Measurements from ENCODE around the gene UTY. TPM values are rescaled to one million over a fixed set of nuclear protein-coding genes. Genes with fewer than 3 reads are reported as not detected.

UTY gene
- total RNA-seq, 1 experiment from 2014 or later: 5.9 TPM

- Histone ChIP-seq H3K79me2 (ENCODE audit: insufficient read depth, low read length) (no peaks in the 10 kb centered on the region), H3K9me2 (ENCODE audit: insufficient read depth) (no peaks in the 10 kb centered on the region), H3K9me3 (ENCODE audit: control insufficient read depth in 1 of 2, insufficient read depth in 1 of 2, low read depth in 1 of 2, low read length in 2 of 2) (no peaks in the 10 kb centered on the region), H3K27ac (ENCODE audit: low read depth, low read length) (no peak overlapping the region), H4K20me1 (ENCODE audit: insufficient read depth) (no peaks in the 10 kb centered on the region), H3K27me3 (ENCODE audit: insufficient read depth, low read length) (no peaks in the 10 kb centered on the region), H3K4me2 (ENCODE audit: low read length) (no peak overlapping the region), H3K36me3 (ENCODE audit: control insufficient read depth in 1 of 2, insufficient read depth in 2 of 2, low read length in 2 of 2) (no peaks in the 10 kb centered on the region), H3K9ac (ENCODE audit: low read length) (no peak overlapping the region), H3K4me3 (replicated peaks in 1 of 2; ENCODE audit: low read depth in 1 of 2, low read length in 2 of 2) (no peak overlapping the region), H2AFZ (ENCODE audit: low read depth, low read length, poor library complexity, severe bottlenecking) (no peak overlapping the region), H3K4me1 (ENCODE audit: control insufficient read depth in 1 of 2, insufficient read depth in 2 of 2, low read length in 2 of 2) (no peaks in the 10 kb centered on the region)
- ATAC-seq (no peak), DNase-seq (ENCODE audit: low read depth, low spot score) (no peak)
- BruUV-seq (replicated peaks): no TSS peak
- TF ChIP-seq ZBTB33 (IDR thresholded peaks at IDR 0.05; ENCODE audit: extremely low read depth, insufficient replicate concordance, low read length): no peak
- no peak for TF ChIP-seq CEBPB (IDR thresholded peaks at IDR 0.05; ENCODE audit: low read depth)
- TF ChIP-seq RAD21 (IDR thresholded peaks at IDR 0.05; ENCODE audit: low read depth): no peak
- ChIA-PET POLR2A (no interaction called here), RAD21 (ENCODE audit: low non-redundant PET in 1 of 2, low total read pairs in 2 of 2, uncharacterized antibody in 2 of 2, unreplicated experiment in 2 of 2) (no interaction called here), CTCF (no interaction called here)
- intact Hi-C loops (cut with micrococcal nuclease): no loop called here
These were observed 200.3 kb downstream of the UTY start for GRCh38 chrY:13279561-13279960.

- H3K9me2 ChIP-seq (ENCODE audit: insufficient read depth): no peaks in the 10 kb centered on the region
- RAD21 ChIA-PET (ENCODE audit: low non-redundant PET in 1 of 2, low total read pairs in 2 of 2, uncharacterized antibody in 2 of 2, unreplicated experiment in 2 of 2): no interaction called here
- H4K20me1 ChIP-seq (ENCODE audit: insufficient read depth): no peaks in the 10 kb centered on the region
- H3K4me3 ChIP-seq (replicated peaks in 1 of 2; ENCODE audit: low read depth in 1 of 2, low read length in 2 of 2): no peak overlapping the region
- H2AFZ ChIP-seq (ENCODE audit: low read depth, low read length, poor library complexity, severe bottlenecking): no peak overlapping the region
- no peak overlapping the region for H3K27ac ChIP-seq (ENCODE audit: low read depth, low read length)
- H3K79me2 ChIP-seq (ENCODE audit: insufficient read depth, low read length): no peaks in the 10 kb centered on the region
- no TSS peak for BruUV-seq (replicated peaks)
- CTCF ChIA-PET: no interaction called here
- no peaks in the 10 kb centered on the region for H3K9me3 ChIP-seq (ENCODE audit: control insufficient read depth in 1 of 2, insufficient read depth in 1 of 2, low read depth in 1 of 2, low read length in 2 of 2)
- H3K4me1 ChIP-seq (ENCODE audit: control insufficient read depth in 1 of 2, insufficient read depth in 2 of 2, low read length in 2 of 2): no peaks in the 10 kb centered on the region
- ATAC-seq (no peak), DNase-seq (ENCODE audit: low read depth, low spot score) (no peak)
- POLR2A ChIA-PET: no interaction called here
- H3K4me2 ChIP-seq (ENCODE audit: low read length): no peak overlapping the region
- intact Hi-C loops (cut with micrococcal nuclease): no loop called here
- H3K36me3 ChIP-seq (ENCODE audit: control insufficient read depth in 1 of 2, insufficient read depth in 2 of 2, low read length in 2 of 2): no peaks in the 10 kb centered on the region
- H3K27me3 ChIP-seq (ENCODE audit: insufficient read depth, low read length): no peaks in the 10 kb centered on the region
- H3K9ac ChIP-seq (ENCODE audit: low read length): no peak overlapping the region
- TF ChIP-seq ELF1 (IDR thresholded peaks at IDR 0.05; ENCODE audit: borderline replicate concordance, low read depth): no peak
- TF ChIP-seq POLR2A (IDR thresholded peaks at IDR 0.05; ENCODE audit: borderline replicate concordance, extremely low read depth, insufficient read depth, insufficient read length): no peak
- TF ChIP-seq RAD21 (IDR thresholded peaks at IDR 0.05; ENCODE audit: low read depth): no peak
- TF ChIP-seq REST (IDR thresholded peaks at IDR 0.05; ENCODE audit: low read depth): no peak
- no peak for TF ChIP-seq CEBPB (IDR thresholded peaks at IDR 0.05; ENCODE audit: low read depth)
- no peak for TF ChIP-seq ZFX (IDR thresholded peaks at IDR 0.05)
- TF ChIP-seq ATF3 (IDR thresholded peaks at IDR 0.05): no peak
- TF ChIP-seq EGR1 (IDR thresholded peaks at IDR 0.05; ENCODE audit: low read depth): no peak
- no peak for TF ChIP-seq CTCF (IDR thresholded peaks at IDR 0.05 in 2 of 3, conservative IDR thresholded peaks at IDR 0.05 in 1 of 3; ENCODE audit: borderline replicate concordance in 1 of 3, insufficient read depth in 1 of 3, low read depth in 2 of 3, low read length in 2 of 3)
- no peak for TF ChIP-seq EZH2phosphoT487 (IDR thresholded peaks at IDR 0.05; ENCODE audit: borderline replicate concordance)
- TF ChIP-seq ZNF274 (IDR thresholded peaks at IDR 0.05; ENCODE audit: low read depth, low read length): no peak
- no peak for TF ChIP-seq CBX3 (IDR thresholded peaks at IDR 0.05; ENCODE audit: low read depth)
- no peak for TF ChIP-seq SP1 (IDR thresholded peaks at IDR 0.05; ENCODE audit: low read depth)
These were observed 208.1 kb downstream of the UTY start for GRCh38 chrY:13271706-13272105.
